Transverse colon (tissue), 4 donors: ENCODE results near the gene NFYB.

Experiments
- POLR2A ChIP-seq: fragments of 450-650 bp; IDR thresholded peaks from one replicate; pipeline ENCODE4 v1.6.1; 2016; ENCODE audit warnings: antibody characterized with exemption, mild to moderate bottlenecking, moderate library complexity
- POLR2AphosphoS5 ChIP-seq, 3 donors: sonication (generic); formaldehyde crosslinking; IDR thresholded peaks; one replicate each; pipeline ENCODE4 v1.6.1; 2016; ENCODE audit warnings: antibody characterized with exemption in 3 of 3
- TF ChIP-seq, protein P1 (sequence below), 5 experiments: fragments of 200-600 bp in 3 of 5; fragments of 450-650 bp in 2 of 5; sonication (generic) in 3 of 5; IDR thresholded peaks; 1 replicate in 2 of 5; 2 replicates in 3 of 5; pipeline ENCODE4 v1.5.1; 2016 to 2017; ENCODE audit warnings: antibody characterized with exemption in 5 of 5, inconsistent platforms in 3 of 5, mild to moderate bottlenecking in 2 of 5, moderate library complexity in 1 of 5

DNA sequence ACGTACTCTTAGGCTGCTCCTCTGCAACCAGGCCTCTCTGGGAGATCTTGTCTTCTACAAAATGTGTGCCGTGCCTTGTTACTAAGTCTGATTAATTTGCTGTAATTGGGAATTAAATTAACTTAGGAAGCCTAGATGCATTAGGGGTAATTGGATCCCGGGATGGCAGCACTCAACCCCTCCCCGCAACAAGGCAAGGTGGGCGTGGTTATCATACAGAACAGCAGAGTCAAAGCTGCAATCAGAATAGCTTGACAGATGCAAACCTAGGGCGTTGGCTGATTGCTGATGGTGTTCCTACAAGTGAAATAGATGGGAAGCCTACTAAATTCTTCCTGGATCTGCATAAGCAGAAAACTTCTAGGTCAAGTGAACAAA is 34.5 kb upstream of the NFYB start:
- TF ChIP-seq, protein P1, sequence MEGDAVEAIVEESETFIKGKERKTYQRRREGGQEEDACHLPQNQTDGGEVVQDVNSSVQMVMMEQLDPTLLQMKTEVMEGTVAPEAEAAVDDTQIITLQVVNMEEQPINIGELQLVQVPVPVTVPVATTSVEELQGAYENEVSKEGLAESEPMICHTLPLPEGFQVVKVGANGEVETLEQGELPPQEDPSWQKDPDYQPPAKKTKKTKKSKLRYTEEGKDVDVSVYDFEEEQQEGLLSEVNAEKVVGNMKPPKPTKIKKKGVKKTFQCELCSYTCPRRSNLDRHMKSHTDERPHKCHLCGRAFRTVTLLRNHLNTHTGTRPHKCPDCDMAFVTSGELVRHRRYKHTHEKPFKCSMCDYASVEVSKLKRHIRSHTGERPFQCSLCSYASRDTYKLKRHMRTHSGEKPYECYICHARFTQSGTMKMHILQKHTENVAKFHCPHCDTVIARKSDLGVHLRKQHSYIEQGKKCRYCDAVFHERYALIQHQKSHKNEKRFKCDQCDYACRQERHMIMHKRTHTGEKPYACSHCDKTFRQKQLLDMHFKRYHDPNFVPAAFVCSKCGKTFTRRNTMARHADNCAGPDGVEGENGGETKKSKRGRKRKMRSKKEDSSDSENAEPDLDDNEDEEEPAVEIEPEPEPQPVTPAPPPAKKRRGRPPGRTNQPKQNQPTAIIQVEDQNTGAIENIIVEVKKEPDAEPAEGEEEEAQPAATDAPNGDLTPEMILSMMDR (IDR thresholded peaks at IDR 0.05) = no peak
- TF ChIP-seq POLR2AphosphoS5 (IDR thresholded peaks at IDR 0.05) = no peak
- no peak for TF ChIP-seq POLR2A
